ENCODE results near the gene METTL1. TPM values are rescaled to one million over a fixed set of nuclear protein-coding genes. Genes with fewer than 3 reads are reported as not detected.
"Not testable (repeated sequence)": the region's sequence is repeated elsewhere in the genome, so short reads cannot be mapped to it uniquely, and the experiment has no call there.

Gene METTL1
- total RNA-seq (4.9 TPM), polyA plus RNA-seq (16.1 TPM)

DNA sequence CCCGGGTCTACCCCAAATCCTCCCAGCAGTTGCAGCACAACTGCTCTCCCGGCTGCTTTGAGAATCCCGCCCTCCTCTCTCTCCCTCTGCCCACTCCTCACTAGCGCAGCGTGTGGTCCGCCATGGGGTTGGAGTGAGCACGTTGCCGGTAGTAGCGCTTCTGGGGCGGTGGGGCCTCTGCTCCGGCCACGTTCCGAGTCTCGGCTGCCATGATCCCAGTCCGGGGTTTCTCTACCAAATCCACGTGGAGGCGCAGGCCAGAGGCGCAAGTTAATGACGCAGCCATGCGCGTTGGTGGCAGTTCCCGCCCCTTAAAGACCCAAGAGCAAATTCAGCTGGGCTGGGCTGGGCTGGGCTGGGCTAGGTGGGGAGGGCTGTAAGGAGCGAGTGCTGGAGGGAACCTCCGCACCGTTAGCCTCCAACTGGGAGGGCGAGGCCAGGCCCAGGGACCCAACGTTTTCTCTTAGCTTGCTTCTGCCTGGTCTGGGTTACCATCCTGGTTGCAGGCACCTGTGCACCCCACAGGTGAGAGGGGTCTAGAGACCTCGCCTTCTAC, at the start of gene METTL1:
Gene METTL1, minus strand, starts transcription at position 233 of the 556 bp plus-strand sequence. Its CDS starts 22 bp downstream, at position 211.
- DNase-seq (ENCODE audit: extremely low spot score), result peak; percentile 95
- H3K4me1 ChIP-seq (ENCODE audit: insufficient read depth), result no peaks in the 10 kb centered on the region
- peak within 1 kb of the TSS; percentile 65 for H3K4me3 ChIP-seq (ENCODE audit: low read depth, low read length)
- no peaks in the 10 kb centered on the region for H3K36me3 ChIP-seq (ENCODE audit: insufficient read depth)
- under 1% methylated on average over 28 of the region's 28 CpGs for WGBS
- H3K27ac ChIP-seq (ENCODE audit: low read depth), result peak within 1 kb of the TSS; percentile 88

GRCh38 chr12:57821015-57821414, 49.1 kb upstream of the METTL1 start:
- H3K36me3 ChIP-seq (ENCODE audit: insufficient read depth); H3K4me1 ChIP-seq (ENCODE audit: insufficient read depth); DNase-seq (ENCODE audit: extremely low spot score); H3K27ac ChIP-seq (ENCODE audit: low read depth); H3K4me3 ChIP-seq (ENCODE audit: low read depth, low read length): not testable (repeated sequence)
- 61% methylated on average over 5 of the region's 5 CpGs for WGBS

GRCh38 chr12:57820119-57820518, 48.2 kb upstream of the METTL1 start:
- not testable (repeated sequence) for H3K4me3 ChIP-seq (ENCODE audit: low read depth, low read length); DNase-seq (ENCODE audit: extremely low spot score); H3K27ac ChIP-seq (ENCODE audit: low read depth); H3K4me1 ChIP-seq (ENCODE audit: insufficient read depth); H3K36me3 ChIP-seq (ENCODE audit: insufficient read depth)
- WGBS, result 57% methylated on average over 8 of the region's 8 CpGs

- 84% methylated on average over 3 of the region's 3 CpGs for WGBS
- DNase-seq (ENCODE audit: extremely low spot score); H3K4me1 ChIP-seq (ENCODE audit: insufficient read depth); H3K36me3 ChIP-seq (ENCODE audit: insufficient read depth); H3K4me3 ChIP-seq (ENCODE audit: low read depth, low read length); H3K27ac ChIP-seq (ENCODE audit: low read depth): not testable (repeated sequence)
These were observed 46.1 kb upstream of the METTL1 start for GRCh38 chr12:57817990-57818331.

- DNase-seq (ENCODE audit: extremely low spot score), result no peak
- H3K36me3 ChIP-seq (ENCODE audit: insufficient read depth), result peaks cover 4% of the 10 kb centered on the region
- no peaks in the 10 kb centered on the region for H3K4me1 ChIP-seq (ENCODE audit: insufficient read depth)
- H3K27ac ChIP-seq (ENCODE audit: low read depth), result no peak overlapping the region
- H3K4me3 ChIP-seq (ENCODE audit: low read depth, low read length), result no peak overlapping the region
- 59% methylated on average over 8 of the region's 8 CpGs for WGBS
These were observed 45.5 kb upstream of the METTL1 start for GRCh38 chr12:57817261-57817989.

- Histone ChIP-seq H3K4me3 (ENCODE audit: low read depth, low read length) (no peak overlapping the region), H3K27ac (ENCODE audit: low read depth) (no peak overlapping the region), H3K4me1 (ENCODE audit: insufficient read depth) (no peaks in the 10 kb centered on the region), H3K36me3 (ENCODE audit: insufficient read depth) (peaks cover 1% of the 10 kb centered on the region)
- no peak for DNase-seq (ENCODE audit: extremely low spot score)
- 37% methylated on average over 5 of the region's 5 CpGs for WGBS
These were observed 44.9 kb upstream of the METTL1 start for GRCh38 chr12:57816855-57817151.

DNA sequence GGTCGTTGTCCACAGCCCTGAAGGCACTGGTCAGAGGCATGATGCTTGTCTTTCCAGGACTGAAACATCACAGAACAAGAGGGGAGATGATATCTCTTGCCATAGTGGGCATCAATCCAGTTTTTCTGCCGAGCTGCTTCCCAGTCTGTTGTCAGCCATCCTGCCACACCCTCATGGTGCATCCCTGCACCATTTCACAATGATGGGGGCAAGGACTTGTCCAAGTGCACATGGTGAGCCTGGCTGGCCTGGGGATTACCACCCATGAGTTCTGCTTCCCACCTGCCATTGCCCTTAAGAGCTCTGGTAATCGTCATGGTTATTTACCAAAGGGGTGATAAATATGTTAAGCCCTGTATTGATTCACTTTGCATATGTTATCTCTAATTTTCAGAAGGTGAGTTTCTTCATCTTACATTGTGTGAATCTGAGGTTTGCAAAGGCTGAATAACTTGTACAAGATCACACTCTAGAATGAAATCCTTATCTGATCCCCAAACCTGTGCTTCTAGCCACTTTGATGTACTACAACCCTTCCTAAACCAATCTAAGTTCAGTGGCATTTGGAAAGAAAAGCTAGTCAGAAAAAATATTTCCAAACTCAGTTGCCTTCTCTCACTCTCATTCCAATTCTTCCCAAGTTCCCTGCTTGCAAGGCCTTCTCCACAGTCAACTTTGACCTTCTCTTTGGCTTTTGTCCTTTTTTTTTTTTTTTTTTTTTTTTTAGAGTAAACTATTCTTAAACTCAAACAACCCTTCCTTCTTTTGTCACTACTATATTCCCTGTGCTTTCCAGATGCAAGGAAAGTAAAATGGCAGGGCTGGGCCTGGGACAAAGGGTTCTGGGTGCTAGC, 44.3 kb upstream of the METTL1 start:
- no peak overlapping the region for H3K27ac ChIP-seq (ENCODE audit: low read depth)
- H3K4me3 ChIP-seq (ENCODE audit: low read depth, low read length), result no peak overlapping the region
- peaks cover 1% of the 10 kb centered on the region for H3K36me3 ChIP-seq (ENCODE audit: insufficient read depth)
- 51% methylated on average over 3 of the region's 3 CpGs for WGBS
- H3K4me1 ChIP-seq (ENCODE audit: insufficient read depth), result no peaks in the 10 kb centered on the region
- no peak for DNase-seq (ENCODE audit: extremely low spot score)

DNA sequence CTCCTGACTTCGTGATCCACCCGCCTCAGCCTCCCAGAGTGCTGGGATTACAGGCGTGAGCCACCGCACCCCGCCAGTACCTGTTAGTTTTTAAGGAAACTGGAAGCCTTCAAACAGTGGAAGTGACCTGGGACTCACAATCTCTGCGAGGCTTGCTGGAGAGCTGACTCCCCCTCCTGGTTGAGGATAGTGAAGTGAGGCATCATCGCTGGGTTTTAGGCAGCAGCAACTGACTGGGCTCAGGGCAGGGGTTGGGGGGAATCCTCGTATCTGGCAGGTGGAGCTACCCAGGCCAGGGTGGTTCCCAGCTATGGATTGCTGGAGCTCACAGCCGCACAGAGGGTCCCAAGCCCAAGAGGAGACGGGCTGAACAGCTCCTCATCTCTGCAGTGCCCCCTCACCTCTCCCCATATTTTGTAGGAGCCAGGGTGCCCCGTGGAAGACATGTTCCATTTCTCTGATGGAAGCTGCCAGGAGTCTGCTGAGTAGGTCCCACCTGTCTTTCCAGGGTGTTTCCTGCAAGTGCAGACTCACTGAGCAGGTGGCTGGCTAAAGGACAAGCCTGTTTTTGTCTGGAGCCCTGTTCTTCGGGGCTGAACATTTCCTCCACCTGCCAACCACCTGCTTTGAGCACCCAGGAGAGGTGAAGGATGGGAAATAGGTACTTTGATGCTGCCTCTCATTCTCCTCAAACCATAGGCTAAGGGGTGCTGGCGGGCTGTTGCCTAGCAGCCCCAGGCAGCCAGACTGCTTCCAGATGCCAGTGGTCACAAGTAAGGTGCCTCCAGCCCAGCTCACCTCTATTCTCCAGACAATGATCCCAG, 43.5 kb upstream of the METTL1 start:
- no peak for DNase-seq (ENCODE audit: extremely low spot score)
- H3K4me3 ChIP-seq (ENCODE audit: low read depth, low read length), result no peak overlapping the region
- H3K27ac ChIP-seq (ENCODE audit: low read depth), result no peak overlapping the region
- H3K36me3 ChIP-seq (ENCODE audit: insufficient read depth), result peaks cover 1% of the 10 kb centered on the region
- WGBS, result 77% methylated on average over 13 of the region's 13 CpGs
- H3K4me1 ChIP-seq (ENCODE audit: insufficient read depth), result no peaks in the 10 kb centered on the region

GRCh38 chr12:57813971-57814772, 42.3 kb upstream of the METTL1 start:
- 64% methylated on average over 17 of the region's 17 CpGs for WGBS
- no peak overlapping the region for H3K4me3 ChIP-seq (ENCODE audit: low read depth, low read length)
- H3K4me1 ChIP-seq (ENCODE audit: insufficient read depth), result no peaks in the 10 kb centered on the region
- H3K27ac ChIP-seq (ENCODE audit: low read depth), result no peak overlapping the region
- no peaks in the 10 kb centered on the region for H3K36me3 ChIP-seq (ENCODE audit: insufficient read depth)
- no peak for DNase-seq (ENCODE audit: extremely low spot score)

DNA sequence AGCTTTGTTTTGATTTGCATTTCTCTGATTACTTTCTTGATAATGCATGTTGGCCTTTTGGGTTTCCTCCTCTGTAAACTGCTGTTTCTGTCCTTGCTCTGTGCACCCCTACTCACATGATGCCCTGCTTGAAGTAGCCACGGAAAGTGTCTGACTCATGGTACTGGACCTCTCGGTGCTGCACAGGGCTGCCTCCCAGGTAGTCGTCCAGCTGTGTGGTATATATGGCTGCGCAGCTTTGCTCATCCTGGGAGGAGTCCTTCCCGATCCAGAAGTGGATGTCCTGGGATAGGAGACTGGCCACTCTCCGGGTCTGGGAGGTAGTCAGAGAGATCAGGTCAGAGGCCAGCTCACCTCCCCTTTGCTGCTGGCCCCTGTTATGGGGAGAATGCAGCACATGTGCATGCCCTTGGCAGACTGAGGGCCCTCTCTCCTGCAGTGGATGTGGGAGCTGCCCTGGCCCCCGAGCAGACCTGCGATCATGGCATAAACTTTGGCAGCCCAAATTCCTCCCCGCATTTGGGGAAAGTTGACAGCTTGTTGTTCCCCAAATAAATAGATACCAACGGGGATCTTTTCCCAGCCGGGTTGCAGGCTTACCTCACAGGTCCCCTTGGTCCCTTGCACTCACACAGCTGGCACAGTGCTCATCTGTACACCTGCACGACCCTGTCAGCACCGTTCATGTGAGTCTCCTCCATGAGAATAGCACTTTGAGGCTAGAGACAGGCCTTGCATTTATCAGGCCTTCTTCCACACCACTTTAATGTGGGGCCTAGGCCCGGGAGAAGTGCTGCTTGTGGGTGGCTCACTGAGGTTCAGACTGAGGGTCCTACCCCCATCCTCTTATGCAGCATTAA, 41.4 kb upstream of the METTL1 start:
- Histone ChIP-seq H3K36me3 (ENCODE audit: insufficient read depth) (no peaks in the 10 kb centered on the region), H3K27ac (ENCODE audit: low read depth) (no peak overlapping the region), H3K4me1 (ENCODE audit: insufficient read depth) (no peaks in the 10 kb centered on the region), H3K4me3 (ENCODE audit: low read depth, low read length) (no peak overlapping the region)
- DNase-seq (ENCODE audit: extremely low spot score), result no peak
- WGBS, result 85% methylated on average over 14 of the region's 14 CpGs

- no peaks in the 10 kb centered on the region for H3K36me3 ChIP-seq (ENCODE audit: insufficient read depth)
- no peak overlapping the region for H3K27ac ChIP-seq (ENCODE audit: low read depth)
- no peak overlapping the region for H3K4me3 ChIP-seq (ENCODE audit: low read depth, low read length)
- WGBS, result 92% methylated on average over 10 of the region's 10 CpGs
- no peaks in the 10 kb centered on the region for H3K4me1 ChIP-seq (ENCODE audit: insufficient read depth)
- no peak for DNase-seq (ENCODE audit: extremely low spot score)
These were observed 39.3 kb upstream of the METTL1 start for GRCh38 chr12:57811028-57811755.

DNA sequence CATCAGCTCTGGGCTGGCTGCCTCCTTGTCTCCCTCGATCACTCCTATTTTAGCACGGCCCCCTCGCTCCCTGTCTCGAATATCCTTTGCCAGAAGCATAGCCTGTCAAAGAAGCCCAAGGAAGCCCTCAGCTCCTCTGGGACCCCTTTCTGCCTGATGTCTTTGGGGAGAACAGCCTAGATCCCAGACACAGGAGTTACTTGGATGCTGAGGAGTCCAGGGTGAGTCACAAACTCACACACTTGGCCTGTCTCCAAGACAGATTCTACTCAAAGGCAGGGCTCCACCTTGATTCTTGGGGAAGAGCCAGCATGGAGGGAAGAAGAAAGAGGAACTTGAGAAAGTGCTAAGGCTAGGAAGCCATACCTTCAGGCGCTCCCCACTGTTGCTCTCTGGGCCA, 38.5 kb upstream of the METTL1 start:
- Histone ChIP-seq H3K4me3 (ENCODE audit: low read depth, low read length) (no peak overlapping the region), H3K27ac (ENCODE audit: low read depth) (no peak overlapping the region), H3K36me3 (ENCODE audit: insufficient read depth) (no peaks in the 10 kb centered on the region), H3K4me1 (ENCODE audit: insufficient read depth) (no peaks in the 10 kb centered on the region)
- no peak for DNase-seq (ENCODE audit: extremely low spot score)
- 92% methylated on average over 5 of the region's 5 CpGs for WGBS
